GM21381 (cell line): ENCODE results near the gene VAPB.

Source experiments
- ATAC-seq: cut with Tn5 transposase; IDR thresholded peaks from one replicate; pipeline ENCODE4 v1.9.1; 2021; ENCODE audit warnings: mild to moderate bottlenecking, moderate library complexity; ENCODE audit not compliant: unreplicated experiment

Gene VAPB

GRCh38 chr20:58377766-58378401 lies 11.1 kb upstream of the VAPB start:
- no peak for ATAC-seq

GRCh38 chr20:58378704-58379103 lies 10.3 kb upstream of the VAPB start:
- no peak for ATAC-seq

- no peak for ATAC-seq
Observed at GRCh38 chr20:58381627-58382026, 7.4 kb upstream of the VAPB start.

GRCh38 chr20:58382096-58382495 lies 6.9 kb upstream of the VAPB start:
- no peak for ATAC-seq

GRCh38 chr20:58384821-58385220 lies 4.2 kb upstream of the VAPB start:
- ATAC-seq: no peak

- ATAC-seq: no peak
Observed at GRCh38 chr20:58388028-58388601, 914 bp upstream of the VAPB start.

- peak; percentile 29 for ATAC-seq
Observed at GRCh38 chr20:58389324-58389967, 417 bp downstream of the VAPB start.

- no peak for ATAC-seq
Observed at GRCh38 chr20:58389968-58390658, 1.1 kb downstream of the VAPB start.

GRCh38 chr20:58390659-58391035 lies 1.6 kb downstream of the VAPB start:
- no peak for ATAC-seq

- ATAC-seq: no peak
Observed at GRCh38 chr20:58392286-58392685, 3.3 kb downstream of the VAPB start.

GRCh38 chr20:58393299-58393698 lies 4.3 kb downstream of the VAPB start:
- no peak for ATAC-seq

GRCh38 chr20:58394801-58395200 lies 5.8 kb downstream of the VAPB start:
- ATAC-seq: no peak

GRCh38 chr20:58395604-58396003 lies 6.6 kb downstream of the VAPB start:
- no peak for ATAC-seq

- ATAC-seq: no peak
Observed at GRCh38 chr20:58397429-58397828, 8.4 kb downstream of the VAPB start.

- ATAC-seq: no peak
Observed at GRCh38 chr20:58398254-58398653, 9.2 kb downstream of the VAPB start.

- no peak for ATAC-seq
Observed at GRCh38 chr20:58399926-58400325, 10.9 kb downstream of the VAPB start.

- no peak for ATAC-seq
Observed at GRCh38 chr20:58401162-58401561, 12.1 kb downstream of the VAPB start.

GRCh38 chr20:58402305-58402704 lies 13.3 kb downstream of the VAPB start:
- no peak for ATAC-seq

- peak; percentile 75 for ATAC-seq
Observed at GRCh38 chr20:58402827-58403226, 13.8 kb downstream of the VAPB start.

- peak; percentile 26 for ATAC-seq
Observed at GRCh38 chr20:58403272-58403671, 14.2 kb downstream of the VAPB start.

GRCh38 chr20:58405504-58406291 lies 16.7 kb downstream of the VAPB start:
- no peak for ATAC-seq
